ENCODE results near the gene RHOG. TPM values are rescaled to one million over a fixed set of nuclear protein-coding genes. Genes with fewer than 3 reads are reported as not detected.
"Not testable (repeated sequence)": the region's sequence is repeated elsewhere in the genome, so short reads cannot be mapped to it uniquely, and the experiment has no call there.

RHOG gene
- total RNA-seq, 2 donors from 2014 or later, result 114 to 123 TPM

DNA sequence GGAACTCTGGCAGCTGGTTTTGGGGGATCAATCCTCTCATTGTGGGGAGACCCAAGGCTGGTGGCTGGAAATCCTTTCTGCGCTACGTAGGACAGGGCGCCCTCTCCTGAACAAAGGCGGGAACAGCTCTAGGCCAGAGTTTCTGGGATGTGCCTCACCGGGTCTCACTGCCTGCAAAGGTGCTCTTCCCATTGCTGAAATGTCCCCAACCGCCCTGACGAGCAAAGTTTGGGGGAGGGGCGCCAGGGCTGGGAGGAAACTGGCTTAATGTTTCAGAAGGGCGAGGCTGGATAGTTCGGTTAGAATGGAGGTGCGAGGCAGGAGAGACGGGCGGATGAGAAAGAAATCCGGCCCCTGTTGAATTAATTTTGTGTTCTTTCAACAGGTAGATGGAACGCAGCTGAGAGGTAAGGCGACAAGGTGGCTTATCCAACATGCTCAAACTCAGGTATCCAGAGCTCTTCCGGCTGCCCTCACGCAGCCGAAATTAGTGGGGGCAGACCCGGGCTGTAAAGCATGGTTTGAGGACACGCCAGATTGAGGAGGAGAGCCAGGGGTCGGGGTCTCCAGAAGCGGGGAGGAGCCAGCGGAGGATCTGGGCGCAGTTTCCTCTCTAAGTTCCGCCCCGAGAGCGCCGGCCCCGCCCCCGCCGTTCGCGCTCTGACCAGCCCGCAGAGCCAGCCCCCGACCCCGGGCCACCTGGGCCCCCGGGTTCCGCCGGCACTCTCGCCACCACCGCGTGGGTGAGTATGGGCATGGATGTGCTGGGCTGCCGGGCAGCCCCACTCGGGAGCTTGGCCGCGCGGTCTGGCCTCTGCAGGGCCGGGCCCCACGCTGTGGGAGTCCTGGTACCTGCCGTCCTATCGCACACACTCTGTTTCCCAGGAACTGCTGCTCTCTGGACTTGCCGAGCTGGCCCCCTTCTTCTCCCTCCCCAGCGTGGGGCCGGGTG, 32.6 kb downstream of the RHOG start, which contains the start of gene PGAP2:
Gene PGAP2, plus strand, starts transcription at position 652 of the 952 bp plus-strand sequence. CDS start 2,700 bp downstream, outside the sequence.
- peaks cover 3% of the 10 kb centered on the region for H3K36me3 Mint-ChIP-seq (ENCODE audit: low read depth)
- H3K4me3 Mint-ChIP-seq, result peak within 1 kb of the TSS; percentile 96
- DNase-seq, result peak; percentile 36 to 62 (median 59)
- peak within 1 kb of the TSS; percentile 94 for H3K27ac Mint-ChIP-seq
- H3K9me3 ChIP-seq (ENCODE audit: control insufficient read depth, low read length, poor library complexity, severe bottlenecking), result no peaks in the 10 kb centered on the region
- no peaks in the 10 kb centered on the region for H3K27me3 Mint-ChIP-seq
- H3K4me1 Mint-ChIP-seq, result peaks cover 19% of the 10 kb centered on the region
- peak; percentile 73 for ATAC-seq

DNA sequence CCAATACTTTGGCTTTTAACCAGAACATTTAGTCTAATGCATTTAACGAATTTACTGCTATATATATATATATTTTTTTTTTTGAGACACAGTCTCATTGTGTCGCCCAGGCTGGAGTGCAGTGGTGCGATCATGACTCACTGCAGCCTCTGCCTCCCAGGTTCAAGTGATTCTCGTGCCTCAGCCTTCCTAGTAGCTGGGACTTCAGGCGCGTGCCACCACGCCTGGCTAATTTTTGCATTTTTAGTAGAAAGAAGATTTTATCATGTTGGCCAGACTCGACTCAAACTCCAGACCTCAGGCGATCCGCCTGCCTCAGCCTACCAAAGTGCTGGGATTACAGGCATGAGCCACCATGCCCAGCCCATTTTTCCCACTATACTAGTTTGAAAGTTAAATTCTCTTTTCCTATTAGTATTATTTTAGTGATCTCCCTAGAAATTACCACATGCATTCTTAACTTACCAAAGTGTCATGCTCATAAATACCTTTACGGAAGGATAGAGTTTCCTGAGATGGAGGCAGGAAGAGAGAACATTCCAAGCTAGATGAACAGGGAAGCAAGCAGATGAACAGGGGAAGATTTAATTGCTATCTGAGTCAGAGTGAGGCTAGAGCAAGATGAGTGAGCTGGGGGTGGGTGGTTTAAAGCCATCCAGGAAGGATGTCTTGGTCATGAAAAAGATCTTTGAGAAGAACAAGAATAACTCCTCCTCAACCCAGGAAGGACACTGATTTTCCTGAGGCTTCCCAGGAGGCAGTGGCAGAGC, 36.8 kb downstream of the RHOG start:
- Mint-ChIP-seq H3K27me3 (no peaks in the 10 kb centered on the region), H3K4me1 (peaks cover 10% of the 10 kb centered on the region), H3K4me3 (no peak overlapping the region), H3K36me3 (ENCODE audit: low read depth) (no peaks in the 10 kb centered on the region), H3K27ac (no peak overlapping the region)
- ATAC-seq, result no peak
- H3K9me3 ChIP-seq (ENCODE audit: control insufficient read depth, low read length, poor library complexity, severe bottlenecking), result no peaks in the 10 kb centered on the region
- DNase-seq, result no peak

GRCh38 chr11:3802011-3802790, 38.6 kb downstream of the RHOG start:
- no peak for DNase-seq
- H3K9me3 ChIP-seq (ENCODE audit: control insufficient read depth, low read length, poor library complexity, severe bottlenecking), result no peaks in the 10 kb centered on the region
- H3K4me1 Mint-ChIP-seq, result peaks cover 11% of the 10 kb centered on the region
- no peak for ATAC-seq
- H3K27me3 Mint-ChIP-seq, result no peaks in the 10 kb centered on the region
- H3K36me3 Mint-ChIP-seq (ENCODE audit: low read depth), result no peaks in the 10 kb centered on the region
- H3K4me3 Mint-ChIP-seq, result no peak overlapping the region
- no peak overlapping the region for H3K27ac Mint-ChIP-seq

- Mint-ChIP-seq H3K36me3 (ENCODE audit: low read depth) (no peaks in the 10 kb centered on the region), H3K4me1 (peaks cover 23% of the 10 kb centered on the region), H3K4me3 (no peak overlapping the region), H3K27ac (peak overlapping the region; percentile 32), H3K27me3 (no peaks in the 10 kb centered on the region)
- DNase-seq (no peak), ATAC-seq (no peak)
- H3K9me3 ChIP-seq (ENCODE audit: control insufficient read depth, low read length, poor library complexity, severe bottlenecking), result no peaks in the 10 kb centered on the region
Measured at GRCh38 chr11:3799873-3800272, 40.9 kb downstream of the RHOG start.

DNA sequence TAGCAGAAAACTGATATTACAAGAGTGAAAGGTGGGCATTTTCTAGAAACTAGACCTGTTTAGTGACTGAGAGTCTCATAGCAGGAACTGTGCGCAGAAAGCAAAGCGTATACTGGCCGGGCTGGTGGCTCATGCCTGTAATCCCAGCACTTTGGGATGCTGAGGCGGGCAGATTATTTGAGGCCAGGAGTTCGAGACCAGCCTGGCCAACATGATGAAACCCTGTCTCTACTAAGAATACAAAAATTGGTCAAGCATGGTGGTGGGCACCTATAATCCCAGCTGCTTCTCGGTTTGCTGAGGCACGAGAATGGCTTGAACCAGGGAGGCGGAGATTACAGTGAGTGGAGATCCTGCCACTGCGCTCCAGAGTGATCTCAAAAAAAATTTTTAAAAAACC, 41.6 kb downstream of the RHOG start:
- no peaks in the 10 kb centered on the region for H3K27me3 Mint-ChIP-seq
- H3K4me1 Mint-ChIP-seq, result peaks cover 28% of the 10 kb centered on the region
- H3K4me3 Mint-ChIP-seq, result peak overlapping the region; percentile 95
- H3K9me3 ChIP-seq (ENCODE audit: control insufficient read depth, low read length, poor library complexity, severe bottlenecking), result no peaks in the 10 kb centered on the region
- H3K27ac Mint-ChIP-seq, result peak overlapping the region; percentile 99
- no peak for DNase-seq
- no peaks in the 10 kb centered on the region for H3K36me3 Mint-ChIP-seq (ENCODE audit: low read depth)
- no peak for ATAC-seq

DNA sequence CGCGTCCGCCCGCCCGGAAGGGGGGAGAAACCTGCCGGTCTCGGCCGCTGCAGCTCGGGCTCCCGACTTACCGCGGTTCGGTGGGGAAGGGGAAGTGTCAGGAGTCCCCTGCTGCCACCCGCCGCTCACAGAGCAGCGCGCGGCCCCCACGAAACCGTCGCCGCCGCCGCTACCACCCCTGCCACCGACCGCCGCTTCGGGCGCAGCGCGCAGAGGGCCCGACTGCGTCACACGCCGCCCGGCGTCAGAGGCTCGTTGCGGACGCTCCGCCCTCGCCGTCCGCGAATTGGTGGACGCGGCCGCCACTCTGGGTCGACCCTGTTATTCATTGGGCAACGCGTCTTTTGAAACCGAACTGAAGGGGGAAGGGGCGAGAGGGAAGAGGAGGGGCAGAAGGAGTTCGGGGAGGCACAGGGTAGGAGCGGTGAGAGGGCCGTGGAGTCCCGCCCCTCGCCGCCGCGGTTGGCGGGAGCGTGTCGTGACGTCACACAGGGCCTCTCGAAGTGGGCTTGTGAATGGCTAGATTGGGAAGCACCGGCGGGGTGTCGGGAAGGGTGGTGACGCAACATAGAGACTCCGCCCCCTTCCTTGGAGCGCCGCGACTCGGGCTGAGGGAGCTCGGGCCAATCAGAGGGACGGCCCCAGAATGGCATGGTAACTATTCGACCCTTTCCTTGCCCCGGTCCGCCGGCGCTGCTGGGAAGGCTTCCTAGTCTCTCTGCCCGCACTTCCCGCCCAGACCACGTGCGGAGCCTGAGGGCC, 43.2 kb downstream of the RHOG start, which contains the start of gene NUP98:
Gene NUP98, minus strand, starts transcription at position 226 of the 762 bp plus-strand sequence. CDS start 15,437 bp downstream, outside the sequence.
- H3K4me3 Mint-ChIP-seq, result peak within 1 kb of the TSS; percentile 95

DNA sequence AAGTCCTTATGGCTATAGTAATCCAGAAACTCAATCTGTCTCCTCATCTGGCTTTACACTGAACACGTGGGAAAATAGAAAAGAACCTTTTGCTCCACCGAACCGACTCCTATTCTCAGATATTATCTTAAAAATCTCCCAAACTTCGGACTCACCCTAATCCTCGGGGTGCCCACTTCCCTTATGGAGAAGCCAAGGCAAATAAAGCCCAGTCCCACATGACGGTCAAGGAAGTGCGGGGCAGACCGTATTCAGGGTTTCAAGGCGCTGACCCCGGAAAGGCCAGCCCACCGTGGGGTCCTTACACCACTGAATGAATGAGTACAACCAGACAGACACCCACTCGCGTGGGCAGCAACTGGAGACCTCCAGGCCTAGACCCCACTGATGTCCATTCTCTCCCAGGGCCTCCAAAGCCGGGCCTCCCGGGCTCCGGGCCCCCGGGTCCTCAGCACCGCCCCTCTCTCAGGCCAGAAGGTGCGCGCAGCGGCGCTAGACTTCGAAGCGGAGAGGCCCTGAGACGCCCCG, 43.9 kb downstream of the RHOG start:
- Mint-ChIP-seq H3K4me1 (peaks cover 27% of the 10 kb centered on the region), H3K36me3 (ENCODE audit: low read depth) (no peaks in the 10 kb centered on the region), H3K27me3 (no peaks in the 10 kb centered on the region), H3K4me3 (peak overlapping the region; percentile 95), H3K27ac (peak overlapping the region; percentile 99)
- peak; percentile 29 for ATAC-seq
- no peak for DNase-seq
- H3K9me3 ChIP-seq (ENCODE audit: control insufficient read depth, low read length, poor library complexity, severe bottlenecking), result no peaks in the 10 kb centered on the region

More for the DNA sequence above, 43.2 kb downstream of the RHOG start, which contains the start of gene NUP98:
- DNase-seq (peak; percentile 98 to 100 (median 99)), ATAC-seq (peak; percentile 94)
- Mint-ChIP-seq H3K27me3 (no peaks in the 10 kb centered on the region), H3K27ac (peak within 1 kb of the TSS; percentile 99), H3K36me3 (ENCODE audit: low read depth) (no peaks in the 10 kb centered on the region), H3K4me1 (peaks cover 29% of the 10 kb centered on the region)
- H3K9me3 ChIP-seq (ENCODE audit: control insufficient read depth, low read length, poor library complexity, severe bottlenecking), result no peaks in the 10 kb centered on the region

GRCh38 chr11:3796346-3796745, 44.4 kb downstream of the RHOG start:
- Mint-ChIP-seq H3K27ac (peak overlapping the region; percentile 99), H3K4me1 (peaks cover 27% of the 10 kb centered on the region), H3K36me3 (ENCODE audit: low read depth) (no peaks in the 10 kb centered on the region), H3K4me3 (peak overlapping the region; percentile 95), H3K27me3 (no peaks in the 10 kb centered on the region)
- DNase-seq (no peak), ATAC-seq (no peak)
- no peaks in the 10 kb centered on the region for H3K9me3 ChIP-seq (ENCODE audit: control insufficient read depth, low read length, poor library complexity, severe bottlenecking)

GRCh38 chr11:3796002-3796311, 44.8 kb downstream of the RHOG start:
- ATAC-seq (no peak), DNase-seq (no peak)
- peaks cover 27% of the 10 kb centered on the region for H3K4me1 Mint-ChIP-seq
- H3K4me3 Mint-ChIP-seq, result peak overlapping the region; percentile 95
- peak overlapping the region; percentile 99 for H3K27ac Mint-ChIP-seq
- no peaks in the 10 kb centered on the region for H3K9me3 ChIP-seq (ENCODE audit: control insufficient read depth, low read length, poor library complexity, severe bottlenecking)
- H3K27me3 Mint-ChIP-seq, result no peaks in the 10 kb centered on the region
- H3K36me3 Mint-ChIP-seq (ENCODE audit: low read depth), result no peaks in the 10 kb centered on the region

- no peaks in the 10 kb centered on the region for H3K9me3 ChIP-seq (ENCODE audit: control insufficient read depth, low read length, poor library complexity, severe bottlenecking)
- Mint-ChIP-seq H3K4me3 (peak overlapping the region; percentile 95), H3K27me3 (no peaks in the 10 kb centered on the region), H3K36me3 (ENCODE audit: low read depth) (no peaks in the 10 kb centered on the region), H3K27ac (peak overlapping the region; percentile 99), H3K4me1 (peaks cover 27% of the 10 kb centered on the region)
- ATAC-seq (no peak), DNase-seq (no peak)
Measured at GRCh38 chr11:3795131-3796001, 45.4 kb downstream of the RHOG start.

DNA sequence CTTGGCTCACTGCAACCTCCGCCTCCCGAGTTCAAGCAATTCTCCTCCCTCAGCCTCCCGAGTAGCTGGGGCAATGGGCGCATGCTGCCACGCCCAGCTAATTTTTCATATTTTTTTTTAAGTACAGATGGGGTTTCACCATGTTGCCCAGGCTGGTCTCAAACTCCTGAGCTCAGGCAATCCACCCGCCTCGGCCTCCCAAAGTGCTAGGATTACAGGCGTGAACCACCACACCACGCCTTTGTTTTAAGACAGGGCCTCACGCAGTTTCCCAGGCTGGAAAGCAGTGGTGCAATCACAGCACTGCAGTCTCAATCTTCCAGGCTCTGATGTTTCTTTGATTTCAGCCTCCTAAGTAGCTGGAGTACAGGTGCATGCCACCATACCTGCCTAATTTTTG, 46.4 kb downstream of the RHOG start:
- H3K27ac Mint-ChIP-seq; ATAC-seq; H3K9me3 ChIP-seq (ENCODE audit: control insufficient read depth, low read length, poor library complexity, severe bottlenecking); DNase-seq; H3K27me3 Mint-ChIP-seq; H3K36me3 Mint-ChIP-seq (ENCODE audit: low read depth): not testable (repeated sequence)
- Mint-ChIP-seq H3K4me1 (peaks cover 27% of the 10 kb centered on the region), H3K4me3 (peak overlapping the region; percentile 12)
